AG09309 (cell line): ENCODE results near the gene SERBP1.

ENCODE experiments used
- DNase-seq: peaks from one replicate; pipeline ENCODE4 v3.0.0-alpha.2; 2010; ENCODE audit warnings: low read depth
- H3K4me3 ChIP-seq: 2 replicates; pipeline ENCODE4 v1.5.1; 2011; ENCODE audit warnings: mild to moderate bottlenecking, low read depth, low read length, moderate library complexity; ENCODE audit not compliant: control insufficient read depth
- CTCF ChIP-seq: IDR thresholded peaks from 2 replicates; pipeline ENCODE4 v1.5.1; 2011; ENCODE audit warnings: mild to moderate bottlenecking, low read depth, low read length, inconsistent platforms; ENCODE audit not compliant: insufficient read depth, control insufficient read depth; ENCODE audit errors: missing control alignments

Gene SERBP1

GRCh38 chr1:67468066-67468718, 38.0 kb upstream of the SERBP1 start:
- no peak for TF ChIP-seq CTCF
- DNase-seq, result no peak
- no peak overlapping the region for H3K4me3 ChIP-seq

GRCh38 chr1:67465375-67465774, 35.2 kb upstream of the SERBP1 start:
- DNase-seq, result no peak
- no peak overlapping the region for H3K4me3 ChIP-seq
- no peak for TF ChIP-seq CTCF

GRCh38 chr1:67464746-67465145, 34.5 kb upstream of the SERBP1 start:
- H3K4me3 ChIP-seq, result no peak overlapping the region
- DNase-seq, result no peak
- TF ChIP-seq CTCF, result no peak

- TF ChIP-seq CTCF, result no peak
- no peak for DNase-seq
- H3K4me3 ChIP-seq, result no peak overlapping the region
Measured at GRCh38 chr1:67464058-67464457, 33.9 kb upstream of the SERBP1 start.

- no peak for DNase-seq
- no peak overlapping the region for H3K4me3 ChIP-seq
- TF ChIP-seq CTCF, result no peak
Measured at GRCh38 chr1:67463298-67463955, 33.2 kb upstream of the SERBP1 start.

GRCh38 chr1:67460676-67461500, 30.7 kb upstream of the SERBP1 start:
- no peak for DNase-seq
- H3K4me3 ChIP-seq, result no peak overlapping the region
- no peak for TF ChIP-seq CTCF
